HepG2 (cell line): ENCODE results near the gene CACNA1I. TPM values are rescaled to one million over a fixed set of nuclear protein-coding genes. Genes with fewer than 3 reads are reported as not detected.

ENCODE experiments used
- ATAC-seq: fragments of 200-7000 bp; cut with Tn5 transposase; 3 replicates; pipeline ENCODE4 v1.9.1; 2020; ENCODE audit warnings: mild to moderate bottlenecking, moderate library complexity
- BruUV-seq: library from RNA; stranded (reverse); fragments of 400-500 nt; replicated peaks from 2 replicates; lab custom pipeline; 2021; lab: Mats Ljungman, UMichigan
- CTCF ChIA-PET: fragments of 300-600 bp; formaldehyde crosslinking; extraction: SDS; loops from one replicate; lab custom pipeline; 2021; ENCODE audit warnings: low total read pairs, inconsistent platforms, low intra/inter-chr PET ratio; lab: Yijun Ruan, JAX
- POLR2A ChIA-PET: fragments of 350-600 bp; sonication (Branson Sonifier 250); formaldehyde crosslinking; loops from one replicate; lab custom pipeline; 2020; ENCODE audit warnings: antibody characterized with exemption, inconsistent platforms; lab: Yijun Ruan, JAX
- DNase-seq: peaks from one replicate; pipeline ENCODE4 v3.0.0-alpha.2; 2015; ENCODE audit warnings: low spot score
- FAIRE-seq: peaks from 3 replicates; lab custom pipeline; 2011; peaks lifted over from hg19 to GRCh38; lab: Jason Lieb, UNC
- H2AFZ ChIP-seq: one replicate; pipeline ENCODE4 v1.6.1; 2011; ENCODE audit warnings: low read length, inconsistent platforms
- H3K27ac ChIP-seq: fragments of 300-600 bp; 3 replicates; pipeline ENCODE4 v1.8.0; 2011; ENCODE audit warnings: mixed run types, mild to moderate bottlenecking, mixed read lengths, low read length, inconsistent platforms; ENCODE audit not compliant: insufficient read depth; ENCODE audit errors: extremely low read length
- H3K27me3 ChIP-seq, 2 experiments: fragments of 200-600 bp in 1 of 2; 2 replicates in 1 of 2; 3 replicates in 1 of 2; pipeline versions ENCODE4 v1.6.0 to v1.8.0; 2011; ENCODE audit warnings: low read length in 2 of 2, mild to moderate bottlenecking in 2 of 2, moderate library complexity in 2 of 2, inconsistent platforms in 1 of 2; ENCODE audit not compliant: insufficient read depth in 2 of 2, control insufficient read depth in 1 of 2
- H3K36me3 ChIP-seq, 2 experiments: fragments of 200-600 bp in 1 of 2; replicated peaks in 1 of 2; 2 replicates in 1 of 2; 3 replicates in 1 of 2; pipeline versions ENCODE4 v1.5.1 to v1.8.0; 2011; ENCODE audit warnings: low read length in 2 of 2, inconsistent platforms in 1 of 2; ENCODE audit not compliant: insufficient read depth in 2 of 2, control insufficient read depth in 1 of 2
- H3K4me1 ChIP-seq: 2 replicates; pipeline ENCODE4 v1.5.1; 2012; ENCODE audit warnings: low read length, inconsistent platforms; ENCODE audit not compliant: insufficient read depth
- H3K4me2 ChIP-seq: 2 replicates; pipeline ENCODE4 v1.6.0; 2011; ENCODE audit warnings: low read depth, low read length, inconsistent platforms
- H3K4me3 ChIP-seq, 3 experiments: fragments of 200-600 bp in 1 of 3; sonication (generic), shearing (Covaris generic) in 1 of 3; replicated peaks in 1 of 3; 2 replicates each; pipeline ENCODE4 v1.5.1; 2011 to 2016; ENCODE audit warnings: low read length in 3 of 3, inconsistent platforms in 2 of 3, low read depth in 2 of 3, mild to moderate bottlenecking in 2 of 3, control low read depth in 1 of 3, mixed read lengths in 1 of 3; ENCODE audit not compliant: insufficient read depth in 1 of 3
- H3K79me2 ChIP-seq: one replicate; pipeline ENCODE4 v1.6.1; 2011; ENCODE audit warnings: low read length, inconsistent platforms; ENCODE audit not compliant: insufficient read depth
- H3K9ac ChIP-seq: 2 replicates; pipeline ENCODE4 v1.6.0; 2011; ENCODE audit warnings: mild to moderate bottlenecking, low read depth, low read length, inconsistent platforms; ENCODE audit not compliant: insufficient read depth
- H3K9me3 ChIP-seq: 2 replicates; pipeline ENCODE4 v1.5.1; 2012; ENCODE audit warnings: mild to moderate bottlenecking, low read length
- H4K20me1 ChIP-seq: 2 replicates; pipeline ENCODE4 v1.6.0; 2011; ENCODE audit warnings: inconsistent platforms, mild to moderate bottlenecking, low read length, moderate library complexity; ENCODE audit not compliant: insufficient read depth
- ZFX ChIP-seq: sonication (generic); formaldehyde crosslinking; IDR thresholded peaks from 2 replicates; pipeline ENCODE4 v1.4.0; 2020; ENCODE audit warnings: mild to moderate bottlenecking, low read depth, missing genetic modification reagents, moderate library complexity
- ZNF343 ChIP-seq: sonication (generic); formaldehyde crosslinking; IDR thresholded peaks from 2 replicates; pipeline ENCODE4 v1.4.0; 2020; ENCODE audit warnings: mild to moderate bottlenecking, missing genetic modification reagents
- ZNF441 ChIP-seq: sonication (generic); formaldehyde crosslinking; IDR thresholded peaks from 2 replicates; pipeline ENCODE4 v1.7.0; 2021; ENCODE audit warnings: missing genetic modification reagents, borderline replicate concordance
- ZNF530 ChIP-seq: sonication (generic); formaldehyde crosslinking; IDR thresholded peaks from 2 replicates; pipeline ENCODE4 v1.5.0; 2020; ENCODE audit warnings: low read depth, mild to moderate bottlenecking, missing genetic modification reagents
- ZNF652 ChIP-seq: IDR thresholded peaks from 2 replicates; pipeline ENCODE4 v1.6.1; 2016; ENCODE audit warnings: low read depth, borderline replicate concordance
- WGBS: methylation state at CpG from one replicate; pipeline ENCODE4 v1.1.6; 2017; ENCODE audit warnings: low lambda C conversion rate; 5-methylcytosine and 5-hydroxymethylcytosine counted together
- in situ Hi-C: cut with HindIII; loops from 2 replicates; pipeline ENCODE4 v1.10.0; 2017; ENCODE audit warnings: low pct_unique_long_range_greater_than_20kb; ENCODE audit not compliant: extremely low pct_ligation_motif_present
- intact Hi-C: fragments of 100-400 bp; cut with micrococcal nuclease; formaldehyde crosslinking; loops from one replicate; pipeline ENCODE4 v1.10.0; 2022; ENCODE audit not compliant: unreplicated experiment
- polyA plus RNA-seq, 8 experiments: library from polyadenylated mRNA; depleted of rRNA in 3 of 8; stranded (reverse) in 7 of 8; unstranded in 1 of 8; fragments of >200 nt; fragmentation: Illumina TruSeq in 4 of 8; extraction: Trizol in 4 of 8; gene quantifications; 2 replicates each; pipeline versions ENCODE4 v1.2.1 to v1.2.3, GENCODE V29; 2011 to 2016; ENCODE audit warnings: low read depth in 4 of 8, missing spikeins in 1 of 8, mixed read lengths in 1 of 8; ENCODE audit not compliant: insufficient read depth in 1 of 8
- total RNA-seq, 5 experiments: library from RNA; depleted of rRNA; stranded (reverse); fragments of >200 nt; fragmentation: Illumina TruSeq; extraction: Trizol; gene quantifications; 2 replicates each; pipeline ENCODE4 v1.2.3, GENCODE V29; 2016; ENCODE audit warnings: low read depth in 1 of 5
- TF ChIP-seq, protein P1 (sequence below): sonication (generic); formaldehyde crosslinking; IDR thresholded peaks from 2 replicates; pipeline ENCODE4 v1.9.0; 2021; ENCODE audit warnings: missing genetic modification reagents, mild to moderate bottlenecking, borderline replicate concordance
- TF ChIP-seq, protein P2 (sequence below): sonication (generic); formaldehyde crosslinking; IDR thresholded peaks from 2 replicates; pipeline ENCODE4 v1.4.0; 2020; ENCODE audit warnings: missing genetic modification reagents
- TF ChIP-seq, protein P3 (sequence below): sonication (generic); formaldehyde crosslinking; IDR thresholded peaks from 2 replicates; pipeline ENCODE4 v1.5.0; 2020; ENCODE audit warnings: mild to moderate bottlenecking, missing genetic modification reagents, borderline replicate concordance
- TF ChIP-seq, protein P4 (sequence below): sonication (generic); formaldehyde crosslinking; IDR thresholded peaks from 2 replicates; pipeline ENCODE4 v1.5.0; 2020; ENCODE audit warnings: mild to moderate bottlenecking, missing genetic modification reagents
- TF ChIP-seq, protein P5 (sequence below): IDR thresholded peaks from 2 replicates; pipeline ENCODE4 v1.6.1; 2016; ENCODE audit warnings: missing compliant biosample characterization, missing genetic modification reagents, borderline replicate concordance

Gene CACNA1I
- total and polyA plus RNA-seq, 2 of the 13 experiments (the other 11 are each of a cell fraction or from before 2014, with no cell fraction given) = not detected

DNA sequence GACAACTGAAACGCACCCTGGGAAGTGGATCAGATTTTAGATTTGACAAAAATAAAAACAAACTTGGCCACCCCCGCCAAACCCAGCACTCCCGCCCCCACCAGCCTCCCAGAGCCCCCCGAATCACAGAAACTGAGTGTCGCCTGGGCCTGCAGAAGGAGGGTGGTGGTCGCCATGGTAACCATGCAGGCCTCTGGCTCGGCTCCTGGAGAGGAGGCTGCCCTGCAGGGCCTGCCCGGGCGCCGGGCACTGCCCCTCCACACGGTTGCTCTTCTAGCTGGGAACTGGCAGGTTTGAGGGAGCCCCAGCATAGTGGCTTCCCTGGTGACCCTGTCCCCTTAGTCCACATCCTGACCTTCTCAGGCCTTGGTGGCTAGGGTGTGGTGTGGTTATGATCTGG is 19.3 kb downstream of the CACNA1I start:
- intact Hi-C loops = no loop called here
- CTCF ChIA-PET = no interaction called here
- H3K4me2 ChIP-seq = no peak overlapping the region
- POLR2A ChIA-PET = no interaction called here
- in situ Hi-C loops = no loop called here
- no peaks in the 10 kb centered on the region for H4K20me1 ChIP-seq
- no peaks in the 10 kb centered on the region for H3K9me3 ChIP-seq
- H3K4me3 ChIP-seq = no peak overlapping the region
- BruUV-seq = no TSS peak
- no peaks in the 10 kb centered on the region for H3K36me3 ChIP-seq
- ATAC-seq = no peak
- H3K9ac ChIP-seq = no peak overlapping the region
- H3K27ac ChIP-seq = no peak overlapping the region
- H2AFZ ChIP-seq = no peak overlapping the region
- H3K27me3 ChIP-seq = peaks cover 4 to 43% of the 10 kb centered on the region in 2 experiments
- 0% methylated on average over 2 of the region's 11 CpGs for WGBS
- no peak for DNase-seq
- FAIRE-seq = no peak
- H3K79me2 ChIP-seq = no peaks in the 10 kb centered on the region
- H3K4me1 ChIP-seq = no peaks in the 10 kb centered on the region
- TF ChIP-seq, protein P1, sequence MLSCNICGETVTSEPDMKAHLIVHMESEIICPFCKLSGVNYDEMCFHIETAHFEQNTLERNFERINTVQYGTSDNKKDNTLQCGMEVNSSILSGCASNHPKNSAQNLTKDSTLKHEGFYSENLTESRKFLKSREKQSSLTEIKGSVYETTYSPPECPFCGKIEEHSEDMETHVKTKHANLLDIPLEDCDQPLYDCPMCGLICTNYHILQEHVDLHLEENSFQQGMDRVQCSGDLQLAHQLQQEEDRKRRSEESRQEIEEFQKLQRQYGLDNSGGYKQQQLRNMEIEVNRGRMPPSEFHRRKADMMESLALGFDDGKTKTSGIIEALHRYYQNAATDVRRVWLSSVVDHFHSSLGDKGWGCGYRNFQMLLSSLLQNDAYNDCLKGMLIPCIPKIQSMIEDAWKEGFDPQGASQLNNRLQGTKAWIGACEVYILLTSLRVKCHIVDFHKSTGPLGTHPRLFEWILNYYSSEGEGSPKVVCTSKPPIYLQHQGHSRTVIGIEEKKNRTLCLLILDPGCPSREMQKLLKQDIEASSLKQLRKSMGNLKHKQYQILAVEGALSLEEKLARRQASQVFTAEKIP (CRISPR knock-in tag) = no peak
- TF ChIP-seq ZNF652 (CRISPR knock-in tag) (no peak), ZNF441 (CRISPR knock-in tag) (no peak), ZNF530 (no peak), ZFX (no peak), ZNF343 (CRISPR knock-in tag) (no peak)
- TF ChIP-seq, protein P2, sequence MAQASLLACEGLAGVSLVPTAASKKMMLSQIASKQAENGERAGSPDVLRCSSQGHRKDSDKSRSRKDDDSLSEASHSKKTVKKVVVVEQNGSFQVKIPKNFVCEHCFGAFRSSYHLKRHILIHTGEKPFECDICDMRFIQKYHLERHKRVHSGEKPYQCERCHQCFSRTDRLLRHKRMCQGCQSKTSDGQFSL (CRISPR knock-in tag) = no peak
- TF ChIP-seq, protein P3, sequence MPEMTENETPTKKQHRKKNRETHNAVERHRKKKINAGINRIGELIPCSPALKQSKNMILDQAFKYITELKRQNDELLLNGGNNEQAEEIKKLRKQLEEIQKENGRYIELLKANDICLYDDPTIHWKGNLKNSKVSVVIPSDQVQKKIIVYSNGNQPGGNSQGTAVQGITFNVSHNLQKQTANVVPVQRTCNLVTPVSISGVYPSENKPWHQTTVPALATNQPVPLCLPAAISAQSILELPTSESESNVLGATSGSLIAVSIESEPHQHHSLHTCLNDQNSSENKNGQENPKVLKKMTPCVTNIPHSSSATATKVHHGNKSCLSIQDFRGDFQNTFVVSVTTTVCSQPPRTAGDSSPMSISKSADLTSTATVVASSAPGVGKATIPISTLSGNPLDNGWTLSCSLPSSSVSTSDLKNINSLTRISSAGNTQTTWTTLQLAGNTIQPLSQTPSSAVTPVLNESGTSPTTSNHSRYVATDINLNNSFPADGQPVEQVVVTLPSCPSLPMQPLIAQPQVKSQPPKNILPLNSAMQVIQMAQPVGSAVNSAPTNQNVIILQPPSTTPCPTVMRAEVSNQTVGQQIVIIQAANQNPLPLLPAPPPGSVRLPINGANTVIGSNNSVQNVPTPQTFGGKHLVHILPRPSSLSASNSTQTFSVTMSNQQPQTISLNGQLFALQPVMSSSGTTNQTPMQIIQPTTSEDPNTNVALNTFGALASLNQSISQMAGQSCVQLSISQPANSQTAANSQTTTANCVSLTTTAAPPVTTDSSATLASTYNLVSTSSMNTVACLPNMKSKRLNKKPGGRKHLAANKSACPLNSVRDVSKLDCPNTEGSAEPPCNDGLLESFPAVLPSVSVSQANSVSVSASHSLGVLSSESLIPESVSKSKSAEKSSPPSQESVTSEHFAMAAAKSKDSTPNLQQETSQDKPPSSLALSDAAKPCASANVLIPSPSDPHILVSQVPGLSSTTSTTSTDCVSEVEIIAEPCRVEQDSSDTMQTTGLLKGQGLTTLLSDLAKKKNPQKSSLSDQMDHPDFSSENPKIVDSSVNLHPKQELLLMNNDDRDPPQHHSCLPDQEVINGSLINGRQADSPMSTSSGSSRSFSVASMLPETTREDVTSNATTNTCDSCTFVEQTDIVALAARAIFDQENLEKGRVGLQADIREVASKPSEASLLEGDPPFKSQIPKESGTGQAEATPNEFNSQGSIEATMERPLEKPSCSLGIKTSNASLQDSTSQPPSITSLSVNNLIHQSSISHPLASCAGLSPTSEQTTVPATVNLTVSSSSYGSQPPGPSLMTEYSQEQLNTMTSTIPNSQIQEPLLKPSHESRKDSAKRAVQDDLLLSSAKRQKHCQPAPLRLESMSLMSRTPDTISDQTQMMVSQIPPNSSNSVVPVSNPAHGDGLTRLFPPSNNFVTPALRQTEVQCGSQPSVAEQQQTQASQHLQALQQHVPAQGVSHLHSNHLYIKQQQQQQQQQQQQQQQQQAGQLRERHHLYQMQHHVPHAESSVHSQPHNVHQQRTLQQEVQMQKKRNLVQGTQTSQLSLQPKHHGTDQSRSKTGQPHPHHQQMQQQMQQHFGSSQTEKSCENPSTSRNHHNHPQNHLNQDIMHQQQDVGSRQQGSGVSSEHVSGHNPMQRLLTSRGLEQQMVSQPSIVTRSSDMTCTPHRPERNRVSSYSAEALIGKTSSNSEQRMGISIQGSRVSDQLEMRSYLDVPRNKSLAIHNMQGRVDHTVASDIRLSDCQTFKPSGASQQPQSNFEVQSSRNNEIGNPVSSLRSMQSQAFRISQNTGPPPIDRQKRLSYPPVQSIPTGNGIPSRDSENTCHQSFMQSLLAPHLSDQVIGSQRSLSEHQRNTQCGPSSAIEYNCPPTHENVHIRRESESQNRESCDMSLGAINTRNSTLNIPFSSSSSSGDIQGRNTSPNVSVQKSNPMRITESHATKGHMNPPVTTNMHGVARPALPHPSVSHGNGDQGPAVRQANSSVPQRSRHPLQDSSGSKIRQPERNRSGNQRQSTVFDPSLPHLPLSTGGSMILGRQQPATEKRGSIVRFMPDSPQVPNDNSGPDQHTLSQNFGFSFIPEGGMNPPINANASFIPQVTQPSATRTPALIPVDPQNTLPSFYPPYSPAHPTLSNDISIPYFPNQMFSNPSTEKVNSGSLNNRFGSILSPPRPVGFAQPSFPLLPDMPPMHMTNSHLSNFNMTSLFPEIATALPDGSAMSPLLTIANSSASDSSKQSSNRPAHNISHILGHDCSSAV (CRISPR knock-in tag) = no peak
- TF ChIP-seq, protein P4, sequence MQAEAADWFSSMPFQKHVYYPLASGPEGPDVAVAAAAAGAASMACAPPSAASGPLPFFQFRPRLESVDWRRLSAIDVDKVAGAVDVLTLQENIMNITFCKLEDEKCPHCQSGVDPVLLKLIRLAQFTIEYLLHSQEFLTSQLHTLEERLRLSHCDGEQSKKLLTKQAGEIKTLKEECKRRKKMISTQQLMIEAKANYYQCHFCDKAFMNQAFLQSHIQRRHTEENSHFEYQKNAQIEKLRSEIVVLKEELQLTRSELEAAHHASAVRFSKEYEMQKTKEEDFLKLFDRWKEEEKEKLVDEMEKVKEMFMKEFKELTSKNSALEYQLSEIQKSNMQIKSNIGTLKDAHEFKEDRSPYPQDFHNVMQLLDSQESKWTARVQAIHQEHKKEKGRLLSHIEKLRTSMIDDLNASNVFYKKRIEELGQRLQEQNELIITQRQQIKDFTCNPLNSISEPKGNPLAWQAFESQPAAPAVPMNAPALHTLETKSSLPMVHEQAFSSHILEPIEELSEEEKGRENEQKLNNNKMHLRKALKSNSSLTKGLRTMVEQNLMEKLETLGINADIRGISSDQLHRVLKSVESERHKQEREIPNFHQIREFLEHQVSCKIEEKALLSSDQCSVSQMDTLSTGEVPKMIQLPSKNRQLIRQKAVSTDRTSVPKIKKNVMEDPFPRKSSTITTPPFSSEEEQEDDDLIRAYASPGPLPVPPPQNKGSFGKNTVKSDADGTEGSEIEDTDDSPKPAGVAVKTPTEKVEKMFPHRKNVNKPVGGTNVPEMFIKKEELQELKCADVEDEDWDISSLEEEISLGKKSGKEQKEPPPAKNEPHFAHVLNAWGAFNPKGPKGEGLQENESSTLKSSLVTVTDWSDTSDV (CRISPR knock-in tag) = no peak
- TF ChIP-seq, protein P5, sequence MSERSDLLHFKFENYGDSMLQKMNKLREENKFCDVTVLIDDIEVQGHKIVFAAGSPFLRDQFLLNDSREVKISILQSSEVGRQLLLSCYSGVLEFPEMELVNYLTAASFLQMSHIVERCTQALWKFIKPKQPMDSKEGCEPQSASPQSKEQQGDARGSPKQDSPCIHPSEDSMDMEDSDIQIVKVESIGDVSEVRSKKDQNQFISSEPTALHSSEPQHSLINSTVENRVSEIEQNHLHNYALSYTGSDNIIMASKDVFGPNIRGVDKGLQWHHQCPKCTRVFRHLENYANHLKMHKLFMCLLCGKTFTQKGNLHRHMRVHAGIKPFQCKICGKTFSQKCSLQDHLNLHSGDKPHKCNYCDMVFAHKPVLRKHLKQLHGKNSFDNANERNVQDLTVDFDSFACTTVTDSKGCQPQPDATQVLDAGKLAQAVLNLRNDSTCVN (CRISPR knock-in tag) = no peak
